HCT116 (cell line): Measurements from ENCODE around the gene KSR2. TPM values are rescaled to one million over a fixed set of nuclear protein-coding genes. Genes with fewer than 3 reads are reported as not detected.

Experiments used
- ATAC-seq: fragments of 200-7000 bp; cut with Tn5 transposase; 2 replicates; pipeline ENCODE4 v1.9.1; 2020; ENCODE audit warnings: mild to moderate bottlenecking, moderate library complexity
- BruUV-seq: library from RNA; stranded (reverse); fragments of 400-500 nt; replicated peaks from 2 replicates; lab custom pipeline; 2021; lab: Mats Ljungman, UMichigan
- CTCF ChIA-PET: fragments of 300-600 bp; sonication (Branson Sonifier 250); formaldehyde crosslinking; loops from one replicate; lab custom pipeline; 2021; ENCODE audit warnings: antibody characterized with exemption; lab: Charles Lee
- POLR2A ChIA-PET: fragments of 300-600, 350-600 bp; sonication (Branson Sonifier 250); formaldehyde crosslinking; loops from one replicate; lab custom pipeline; 2021; ENCODE audit warnings: antibody characterized with exemption; lab: Charles Lee
- RAD21 ChIA-PET, 2 experiments: fragments of 300-600 bp; sonication (Branson Sonifier 250); formaldehyde crosslinking; loops; one replicate each; lab custom pipeline; 2023; ENCODE audit warnings: low total read pairs in 2 of 2; ENCODE audit not compliant: uncharacterized antibody in 2 of 2, unreplicated experiment in 2 of 2, low non-redundant PET in 1 of 2; lab: Charles Lee
- DNase-seq: peaks from one replicate; pipeline ENCODE4 v3.0.0-alpha.2; 2010; ENCODE audit warnings: low read depth, low spot score
- H2AFZ ChIP-seq: fragments of 200-600 bp; shearing (Covaris generic), sonication (generic); 2 replicates; pipeline ENCODE4 v1.6.1; 2017; ENCODE audit warnings: low read depth, mixed run types, mixed read lengths, antibody characterized with exemption, low read length; ENCODE audit not compliant: poor library complexity, severe bottlenecking
- H3K27ac ChIP-seq: 2 replicates; pipeline ENCODE4 v1.5.1; 2012; ENCODE audit warnings: low read depth, low read length
- H3K27me3 ChIP-seq: fragments of 200-600 bp; sonication (generic); 2 replicates; pipeline ENCODE4 v1.6.1; 2016; ENCODE audit warnings: mixed run types, low read length, mixed read lengths; ENCODE audit not compliant: insufficient read depth
- H3K36me3 ChIP-seq, 2 experiments: fragments of 200-500 bp in 1 of 2; fragments of 200-600 bp in 1 of 2; sonication (Bioruptor generic) in 1 of 2; sonication (generic) in 1 of 2; 2 replicates each; pipeline versions ENCODE4 v1.5.1 to v1.6.1; 2014 to 2016; ENCODE audit warnings: low read length in 2 of 2, inconsistent platforms in 1 of 2, mixed read lengths in 1 of 2, mixed run types in 1 of 2; ENCODE audit not compliant: insufficient read depth in 2 of 2, control insufficient read depth in 1 of 2
- H3K4me1 ChIP-seq, 2 experiments: fragments of 200-600 bp in 1 of 2; sonication (generic) in 1 of 2; 2 replicates each; pipeline versions ENCODE4 v1.5.1 to v1.6.1; 2012 to 2017; ENCODE audit warnings: low read length in 2 of 2, inconsistent platforms in 1 of 2, mild to moderate bottlenecking in 1 of 2, mixed read lengths in 1 of 2, mixed run types in 1 of 2, moderate library complexity in 1 of 2; ENCODE audit not compliant: insufficient read depth in 2 of 2, control insufficient read depth in 1 of 2
- H3K4me2 ChIP-seq: fragments of 200-600 bp; sonication (generic); 2 replicates; pipeline ENCODE4 v1.6.1; 2017; ENCODE audit warnings: mixed run types, low read length, mixed read lengths
- H3K4me3 ChIP-seq, 2 experiments: fragments of 200-600 bp in 1 of 2; sonication (generic) in 1 of 2; replicated peaks in 1 of 2; 2 replicates each; pipeline ENCODE4 v1.5.1; 2011 to 2016; ENCODE audit warnings: low read length in 2 of 2, control low read depth in 1 of 2, low read depth in 1 of 2, mild to moderate bottlenecking in 1 of 2, mixed read lengths in 1 of 2, mixed run types in 1 of 2
- H3K79me2 ChIP-seq: fragments of 200-600 bp; sonication (generic); 2 replicates; pipeline ENCODE4 v1.6.1; 2017; ENCODE audit warnings: mild to moderate bottlenecking, mixed run types, low read length, moderate library complexity, mixed read lengths; ENCODE audit not compliant: insufficient read depth
- H3K9ac ChIP-seq: fragments of 200-600 bp; sonication (generic); 2 replicates; pipeline ENCODE4 v1.6.1; 2016; ENCODE audit warnings: low read length, mixed read lengths
- H3K9me2 ChIP-seq: fragments of 200-600 bp; sonication (generic), shearing (Covaris generic); 2 replicates; pipeline ENCODE4 v1.6.1; 2017; ENCODE audit warnings: mixed run types, mild to moderate bottlenecking, moderate library complexity; ENCODE audit not compliant: insufficient read depth
- H3K9me3 ChIP-seq, 2 experiments: fragments of 200-500 bp in 1 of 2; fragments of 200-600 bp in 1 of 2; sonication (Bioruptor generic) in 1 of 2; sonication (generic) in 1 of 2; 2 replicates each; pipeline ENCODE4 v1.6.1; 2014 to 2017; ENCODE audit warnings: low read length in 2 of 2, mixed read lengths in 2 of 2, inconsistent platforms in 1 of 2, low read depth in 1 of 2, mild to moderate bottlenecking in 1 of 2, mixed run types in 1 of 2, moderate library complexity in 1 of 2; ENCODE audit not compliant: control insufficient read depth in 1 of 2, insufficient read depth in 1 of 2
- H4K20me1 ChIP-seq: fragments of 200-600 bp; sonication (generic), shearing (Covaris generic); 2 replicates; pipeline ENCODE4 v1.6.1; 2017; ENCODE audit warnings: mixed run types, mild to moderate bottlenecking, moderate library complexity; ENCODE audit not compliant: insufficient read depth
- ATF3 ChIP-seq: IDR thresholded peaks from 2 replicates; pipeline ENCODE4 v1.6.1; 2012
- CBX3 ChIP-seq: IDR thresholded peaks from 2 replicates; pipeline ENCODE4 v1.6.1; 2012; ENCODE audit warnings: low read depth
- CEBPB ChIP-seq: IDR thresholded peaks from 2 replicates; pipeline ENCODE4 v1.6.1; 2012; ENCODE audit warnings: low read depth
- EGR1 ChIP-seq: IDR thresholded peaks from 2 replicates; pipeline ENCODE4 v1.6.1; 2012; ENCODE audit warnings: low read depth
- ELF1 ChIP-seq: IDR thresholded peaks from 2 replicates; pipeline ENCODE4 v1.6.1; 2012; ENCODE audit warnings: low read depth, borderline replicate concordance
- EZH2 ChIP-seq: fragments of 200-600 bp; sonication (generic); IDR thresholded peaks from 2 replicates; pipeline ENCODE4 v1.6.1; 2017; ENCODE audit warnings: antibody characterized with exemption, mixed run types
- EZH2phosphoT487 ChIP-seq: fragments of 200-600 bp; IDR thresholded peaks from 2 replicates; pipeline ENCODE4 v1.6.1; 2018; ENCODE audit warnings: antibody characterized with exemption, borderline replicate concordance
- FOSL1 ChIP-seq: IDR thresholded peaks from 2 replicates; pipeline ENCODE4 v1.6.1; 2012; ENCODE audit warnings: low read depth
- JUND ChIP-seq: IDR thresholded peaks from 2 replicates; pipeline ENCODE4 v1.6.1; 2012
- MAX ChIP-seq: IDR thresholded peaks from 2 replicates; pipeline ENCODE4 v1.6.1; 2012
- POLR2AphosphoS5 ChIP-seq: IDR thresholded peaks from 2 replicates; pipeline ENCODE4 v1.6.1; 2011; ENCODE audit warnings: mild to moderate bottlenecking, low read depth, low read length, moderate library complexity
- RAD21 ChIP-seq: IDR thresholded peaks from 2 replicates; pipeline ENCODE4 v1.6.1; 2012; ENCODE audit warnings: low read depth, mild to moderate bottlenecking
- SIN3A ChIP-seq: IDR thresholded peaks from 2 replicates; pipeline ENCODE4 v1.6.1; 2012; ENCODE audit warnings: low read depth
- SRF ChIP-seq: IDR thresholded peaks from 2 replicates; pipeline ENCODE4 v1.6.1; 2012; ENCODE audit warnings: low read depth
- YY1 ChIP-seq: IDR thresholded peaks from 2 replicates; pipeline ENCODE4 v1.6.1; 2011; ENCODE audit warnings: low read length, low read depth, moderate library complexity, mild to moderate bottlenecking; ENCODE audit not compliant: insufficient replicate concordance; ENCODE audit errors: extremely low read depth
- ZBTB33 ChIP-seq: IDR thresholded peaks from 2 replicates; pipeline ENCODE4 v1.6.1; 2011; ENCODE audit warnings: mild to moderate bottlenecking, low read length, moderate library complexity; ENCODE audit not compliant: insufficient replicate concordance; ENCODE audit errors: extremely low read depth
- ZFX ChIP-seq: fragments of 450-650 bp; IDR thresholded peaks from 2 replicates; pipeline ENCODE4 v1.6.1; 2017
- intact Hi-C: fragments of 100-400 bp; cut with micrococcal nuclease; formaldehyde crosslinking; loops from 2 replicates; pipeline ENCODE4 v1.10.0; 2022
- total RNA-seq: library from RNA; stranded (reverse); gene quantifications from one replicate; pipeline ENCODE4 v1.2.1, GENCODE V29; 2021; ENCODE audit not compliant: unreplicated experiment

Gene KSR2
- total RNA-seq, 1 experiment from 2014 or later, result 10.1 TPM

- intact Hi-C loops, result no loop called here
- no peak overlapping the region for H2AFZ ChIP-seq
Observed at GRCh38 chr12:117832459-117833457, 136.0 kb downstream of the KSR2 start.

More at GRCh38 chr12:117832459-117833457, 136.0 kb downstream of the KSR2 start:
- Histone ChIP-seq H3K9me3 (peaks cover 5 to 10% of the 10 kb centered on the region in 2 experiments; a peak in 2 of 4 replicates), H3K4me1 (peaks cover 3 to 15% of the 10 kb centered on the region in 2 experiments; a peak in 2 of 4 replicates), H3K27ac (no peak overlapping the region), H3K4me3 (no peak overlapping the region), H3K4me2 (no peak overlapping the region; the same call in 1 of the 2 replicates), H3K36me3 (peaks cover 0 to 6% of the 10 kb centered on the region in 2 experiments; a peak in 1 of 4 replicates), H3K27me3 (no peaks in the 10 kb centered on the region), H3K9me2 (no peaks in the 10 kb centered on the region), H3K9ac (no peak overlapping the region), H3K79me2 (no peaks in the 10 kb centered on the region), H4K20me1 (no peaks in the 10 kb centered on the region)
- DNase-seq (no peak), ATAC-seq (peak; percentile 44; the same call in 1 of the 2 replicates)
- RAD21 ChIA-PET, result no interaction called here
- POLR2A ChIA-PET, result no interaction called here
- CTCF ChIA-PET, result no interaction called here
- no peak for TF ChIP-seq EZH2
- TF ChIP-seq ELF1, result no peak
- no peak for TF ChIP-seq SIN3A
- no peak for TF ChIP-seq YY1
- no peak for TF ChIP-seq POLR2AphosphoS5
- no peak for TF ChIP-seq EZH2phosphoT487
- no peak for TF ChIP-seq ZBTB33
- TF ChIP-seq FOSL1, result no peak
- TF ChIP-seq EGR1, result no peak
- no peak for TF ChIP-seq SRF
- no peak for TF ChIP-seq ATF3
- no peak for TF ChIP-seq CEBPB
- TF ChIP-seq RAD21, result no peak
- no peak for TF ChIP-seq CBX3
- no peak for TF ChIP-seq ZFX
- TF ChIP-seq MAX, result no peak
- TF ChIP-seq JUND, result no peak
- BruUV-seq, result no TSS peak
